ENCODE measurements around the gene FLOT2.
"Not testable (repeated sequence)": the region's sequence is repeated elsewhere in the genome, so short reads cannot be mapped to it uniquely, and the experiment has no call there.

Gene FLOT2

DNA sequence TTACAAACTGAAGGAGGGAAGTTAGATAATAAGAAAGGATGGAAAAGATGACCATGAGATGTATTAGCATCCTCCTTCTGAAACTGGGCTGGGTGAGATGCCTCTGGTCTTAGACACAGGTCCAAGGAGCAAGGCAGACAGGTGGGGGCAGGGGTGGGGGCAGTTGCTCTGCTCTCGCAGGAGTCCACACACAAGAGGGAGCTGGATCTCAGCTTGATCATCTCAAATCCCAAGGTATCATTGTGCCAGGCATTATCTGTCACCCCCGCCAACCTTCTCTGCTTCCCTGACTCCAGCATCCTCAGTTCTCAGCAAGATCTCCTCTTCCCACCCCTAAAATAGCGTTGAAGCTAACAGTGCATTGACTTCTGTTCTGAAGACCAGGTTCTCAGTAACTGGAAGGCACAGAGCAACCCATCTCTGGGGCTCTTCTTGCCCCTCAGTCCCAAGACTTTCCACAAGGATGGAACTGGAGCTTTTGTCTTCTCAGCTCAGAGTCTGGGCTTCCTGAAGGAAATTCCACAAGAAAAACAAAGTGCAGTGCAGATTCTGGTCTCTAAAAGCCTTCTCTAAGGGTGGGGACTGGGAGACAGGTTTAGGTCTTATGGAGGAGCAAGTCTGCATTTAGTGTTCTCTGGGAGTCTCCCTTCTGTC is 1.6 kb downstream of the FLOT2 start:
- no peak for DNase-seq (ENCODE audit: low read depth)

DNA sequence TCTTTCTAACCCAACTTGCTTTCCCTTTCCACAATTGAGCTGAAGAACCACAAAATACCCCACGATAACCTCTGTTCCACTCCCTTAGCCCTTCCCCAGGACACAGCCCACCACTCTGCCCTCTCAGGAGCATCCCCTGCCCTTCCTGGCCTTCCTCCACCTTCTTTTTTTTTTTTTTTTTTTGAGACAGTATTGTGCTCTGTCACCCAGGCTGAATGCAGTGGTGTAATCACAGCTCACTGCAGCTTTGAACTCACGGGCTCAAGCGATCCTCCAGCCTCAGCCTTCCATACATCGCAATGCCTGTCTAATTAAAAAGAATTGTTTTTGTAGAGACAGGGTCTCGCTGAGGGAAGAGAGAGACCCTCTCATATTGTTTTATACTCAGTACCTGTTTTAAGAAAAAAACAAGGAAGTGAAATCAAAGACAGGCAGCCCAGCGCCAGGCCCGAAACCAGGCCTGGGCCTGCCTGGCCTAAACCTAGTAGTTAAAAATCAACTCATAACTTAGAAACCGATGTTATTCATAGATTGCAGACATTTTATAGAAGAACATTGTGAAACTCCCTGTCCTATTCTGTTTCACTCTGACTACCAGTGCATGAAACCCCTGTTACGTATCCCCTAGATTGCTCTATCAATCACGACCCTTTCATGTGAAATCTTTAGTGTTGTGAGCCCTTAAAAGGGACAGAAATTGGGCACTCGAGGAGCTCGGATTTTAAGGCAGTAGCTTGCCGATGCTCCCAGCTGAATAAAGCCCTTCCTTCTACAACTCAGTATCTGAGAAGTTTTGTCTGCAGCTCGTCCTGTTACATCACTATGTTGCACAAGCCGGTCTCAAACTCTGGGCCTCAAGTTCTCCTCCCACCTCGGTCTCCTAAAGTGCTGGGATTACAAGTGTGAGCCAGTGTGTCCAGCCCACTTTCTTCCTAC is 4.0 kb downstream of the FLOT2 start:
- not testable (repeated sequence) for DNase-seq (ENCODE audit: low read depth)

DNA sequence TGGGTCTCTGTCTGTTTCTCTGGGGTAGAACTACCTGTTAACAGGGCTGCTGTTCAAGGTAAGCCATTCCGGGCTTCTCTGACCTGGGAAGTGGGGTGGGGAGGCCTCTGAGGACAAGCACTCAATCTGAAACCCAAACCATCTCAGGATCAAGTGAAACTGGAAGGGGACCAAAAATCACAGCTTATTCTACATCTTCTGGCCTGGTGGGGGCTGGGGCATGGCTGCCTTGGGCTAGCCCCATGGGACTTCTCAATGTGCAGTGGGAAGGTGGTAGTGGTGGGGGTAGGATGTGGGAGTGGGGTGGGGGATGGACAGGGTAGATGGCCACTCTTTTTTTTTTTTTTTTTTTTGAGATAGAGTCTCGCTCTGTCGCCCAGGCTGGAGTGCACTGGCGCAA is 5.5 kb downstream of the FLOT2 start:
- no peak for DNase-seq (ENCODE audit: low read depth)

DNA sequence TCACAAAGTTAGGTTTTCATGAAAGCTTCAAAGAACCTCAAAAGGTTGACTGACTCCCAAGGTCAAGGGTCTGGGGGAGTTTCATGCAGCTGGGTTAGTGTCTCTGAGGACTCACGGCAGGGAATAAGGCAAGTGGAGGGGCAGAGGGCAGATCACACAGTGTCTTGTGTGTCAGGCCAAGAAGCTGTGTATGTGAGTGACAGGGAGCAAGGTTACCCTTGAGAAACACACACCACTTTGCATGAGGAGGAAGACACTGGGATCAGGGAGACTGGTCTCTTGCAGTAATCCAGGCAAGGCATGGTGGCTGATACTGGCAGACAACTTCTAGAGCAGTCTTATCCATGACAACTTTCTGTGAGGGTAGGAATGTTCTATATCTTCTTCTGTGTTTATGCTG is 6.3 kb downstream of the FLOT2 start:
- no peak for DNase-seq (ENCODE audit: low read depth)

DNA sequence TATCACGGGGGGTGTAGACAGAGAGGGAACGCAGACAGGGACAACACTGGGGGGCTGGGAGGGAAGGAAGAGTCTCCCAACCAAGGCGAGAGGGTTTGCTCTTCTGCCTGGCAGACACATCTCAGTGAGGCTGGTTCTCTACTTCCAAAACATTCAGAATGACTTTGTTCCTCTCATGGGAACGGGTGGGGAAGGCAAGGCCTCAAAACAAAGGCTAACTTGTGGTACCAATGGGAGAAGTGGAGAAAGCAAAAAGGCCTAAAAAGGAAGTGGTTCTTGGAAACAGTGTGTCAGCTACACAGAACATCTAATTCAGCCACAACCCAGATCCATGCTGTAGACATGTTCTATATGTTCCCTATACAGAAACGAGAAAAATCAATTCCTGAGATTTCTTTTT is 7.5 kb downstream of the FLOT2 start:
- no peak for DNase-seq (ENCODE audit: low read depth)

DNA sequence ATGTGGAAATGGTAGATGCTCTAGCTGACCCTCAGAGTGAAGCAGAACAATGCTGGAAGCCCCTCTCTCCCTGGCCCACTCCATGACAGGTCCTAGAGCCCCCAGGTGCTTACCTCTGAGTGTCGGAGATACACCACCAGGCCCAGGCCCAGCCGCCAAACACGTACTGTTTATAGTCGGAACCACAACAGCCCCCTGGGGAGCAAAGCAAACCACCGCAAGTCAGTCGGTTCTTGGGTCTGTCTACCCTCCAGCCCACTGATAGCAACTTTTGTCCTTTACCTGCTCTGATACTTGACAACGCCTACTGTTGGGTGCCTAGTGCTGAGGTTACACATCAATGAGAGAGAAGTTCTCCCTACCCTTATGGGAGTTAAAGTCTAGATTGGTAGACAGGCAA is 8.7 kb downstream of the FLOT2 start:
- DNase-seq (ENCODE audit: low read depth), result no peak

DNA sequence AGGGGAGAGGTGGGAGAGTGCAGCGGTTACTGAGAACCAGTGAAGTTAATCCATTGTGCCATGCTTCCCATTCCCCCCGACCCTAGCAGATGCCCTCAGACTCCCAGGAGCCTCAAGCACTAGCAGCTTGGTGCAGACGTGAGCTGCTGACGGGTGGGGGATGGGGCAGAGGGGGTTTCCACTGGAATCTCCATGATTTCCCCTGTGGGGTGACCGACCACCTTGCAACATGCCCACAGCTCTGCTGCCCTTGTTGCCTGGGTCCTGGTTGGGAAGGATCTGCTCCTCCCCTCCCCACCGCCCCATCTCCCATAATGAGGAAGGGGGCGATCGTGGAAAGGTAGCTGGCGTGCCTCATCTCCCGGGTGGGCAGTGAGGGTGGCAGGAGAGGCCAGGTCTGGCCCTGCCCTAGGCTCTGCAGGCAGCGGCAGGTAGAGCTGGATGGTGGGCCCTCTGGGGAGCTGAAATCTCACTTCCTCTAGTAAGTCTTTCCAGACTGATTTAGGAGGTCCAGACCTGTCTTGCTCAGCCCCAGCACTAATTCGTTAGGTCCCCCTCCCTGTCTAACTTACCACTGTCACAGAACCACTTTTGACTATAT is 9.6 kb downstream of the FLOT2 start:
- no peak for DNase-seq (ENCODE audit: low read depth)

DNA sequence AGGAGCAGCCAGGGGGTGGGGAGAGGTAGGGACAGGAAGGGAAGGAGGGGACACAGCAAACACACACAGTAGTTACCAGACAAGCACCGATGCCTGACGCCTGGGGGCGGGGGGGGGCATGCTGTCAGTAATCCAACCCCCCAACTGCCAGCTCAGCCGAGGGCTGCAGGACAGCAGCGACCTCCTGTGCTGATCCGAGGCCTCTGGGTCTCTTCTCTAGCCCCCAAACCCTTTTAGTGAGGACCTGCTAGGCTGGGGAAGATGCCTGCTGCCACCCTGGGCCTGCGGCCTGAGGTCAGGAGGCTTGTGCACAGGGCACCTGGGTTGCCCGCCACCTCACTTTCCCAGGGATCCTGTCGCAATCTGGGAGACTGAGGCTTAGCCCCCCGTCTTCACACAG is 11.6 kb downstream of the FLOT2 start:
- no peak for DNase-seq (ENCODE audit: low read depth)

DNA sequence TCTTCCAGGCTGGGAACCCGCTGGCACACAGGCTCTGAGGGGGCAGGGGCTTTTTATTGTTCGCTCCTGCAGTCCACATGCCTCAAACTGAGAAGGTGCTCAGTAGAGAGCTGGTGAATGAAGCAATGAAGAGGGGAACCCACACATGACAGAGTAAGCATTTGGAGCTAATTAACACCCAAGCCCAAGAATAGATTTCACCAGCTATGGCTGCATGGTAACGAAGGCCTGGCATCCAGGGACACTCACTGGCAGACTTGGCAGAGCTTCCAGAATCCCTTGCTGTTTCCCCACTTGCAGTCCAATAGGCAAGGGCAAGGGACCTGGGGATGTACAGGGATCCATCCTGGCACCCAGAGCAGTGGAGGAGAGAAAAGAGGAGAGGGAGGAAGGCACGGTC is 12.2 kb downstream of the FLOT2 start:
- no peak for DNase-seq (ENCODE audit: low read depth)

DNA sequence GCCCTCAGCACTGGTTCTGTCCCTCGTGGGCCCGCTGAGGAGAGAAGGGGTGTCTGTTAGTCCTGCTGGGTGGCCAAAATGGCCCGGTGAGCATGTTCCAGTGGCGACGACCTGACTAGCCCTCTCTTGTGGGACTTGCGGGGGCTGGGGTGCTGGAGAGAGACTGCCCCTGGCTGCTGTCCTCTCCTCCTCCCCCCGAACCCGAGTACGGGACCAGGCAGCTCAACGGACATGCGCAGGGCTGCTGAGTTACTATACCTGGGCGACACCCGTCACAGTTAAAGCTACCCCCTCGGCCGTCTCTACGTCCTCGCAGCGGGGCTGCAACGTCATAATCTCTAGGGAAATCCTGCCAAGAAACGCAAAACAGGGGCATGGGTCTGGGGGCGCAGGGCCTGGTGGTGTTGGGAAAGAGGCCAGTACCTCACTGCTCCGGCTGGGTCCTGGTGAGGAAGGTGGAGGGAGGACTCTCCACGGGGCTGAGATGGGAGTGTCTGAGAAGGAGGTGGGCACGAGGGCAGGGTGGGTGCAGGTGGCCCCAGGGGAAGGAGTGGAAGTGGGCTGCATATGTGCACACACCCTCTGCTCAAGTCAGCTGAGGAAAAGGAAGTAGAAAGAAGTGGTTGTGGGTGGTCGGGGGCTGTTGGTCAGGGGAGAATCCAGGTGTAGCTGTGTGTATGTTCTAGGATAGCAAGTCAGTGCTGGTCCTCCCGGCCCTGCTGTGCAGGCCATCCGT is 13.4 kb downstream of the FLOT2 start:
- no peak for DNase-seq (ENCODE audit: low read depth)

DNA sequence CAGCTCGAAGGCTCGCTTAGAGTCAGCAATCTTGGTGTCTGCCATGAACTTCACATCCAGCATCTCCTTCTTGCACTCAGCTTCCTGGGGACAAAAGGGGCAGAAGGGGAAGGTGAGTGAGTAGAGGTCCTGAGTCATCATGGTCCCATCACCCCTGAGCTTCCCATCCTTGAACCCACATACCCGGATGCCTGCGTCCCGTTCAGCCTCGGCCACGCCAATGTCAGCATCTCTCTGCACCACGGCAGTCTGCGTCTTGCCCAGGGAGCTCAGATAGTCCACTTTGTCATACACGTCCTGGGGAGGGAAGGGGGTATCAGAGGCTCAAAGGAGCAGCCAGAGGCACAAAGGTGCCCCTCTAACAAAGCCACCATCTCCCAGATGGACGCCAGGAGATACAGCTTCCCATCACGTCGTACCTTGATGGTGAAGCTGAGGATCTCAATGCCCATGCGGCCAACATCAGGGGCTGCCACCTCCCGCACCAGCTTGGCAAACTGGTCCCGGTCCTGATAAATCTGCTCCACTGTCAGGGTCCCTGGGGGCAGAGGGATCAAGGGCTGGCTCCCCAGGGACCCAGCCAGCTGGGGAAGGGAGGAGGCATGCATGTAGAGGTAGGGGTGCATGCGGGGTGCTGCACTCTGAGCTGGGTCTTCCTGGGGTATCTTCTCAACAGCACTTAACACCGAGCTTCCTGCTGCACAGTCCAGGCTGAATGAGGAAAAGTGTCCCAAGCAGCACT is 15.2 kb downstream of the FLOT2 start:
- DNase-seq (ENCODE audit: low read depth), result no peak

DNA sequence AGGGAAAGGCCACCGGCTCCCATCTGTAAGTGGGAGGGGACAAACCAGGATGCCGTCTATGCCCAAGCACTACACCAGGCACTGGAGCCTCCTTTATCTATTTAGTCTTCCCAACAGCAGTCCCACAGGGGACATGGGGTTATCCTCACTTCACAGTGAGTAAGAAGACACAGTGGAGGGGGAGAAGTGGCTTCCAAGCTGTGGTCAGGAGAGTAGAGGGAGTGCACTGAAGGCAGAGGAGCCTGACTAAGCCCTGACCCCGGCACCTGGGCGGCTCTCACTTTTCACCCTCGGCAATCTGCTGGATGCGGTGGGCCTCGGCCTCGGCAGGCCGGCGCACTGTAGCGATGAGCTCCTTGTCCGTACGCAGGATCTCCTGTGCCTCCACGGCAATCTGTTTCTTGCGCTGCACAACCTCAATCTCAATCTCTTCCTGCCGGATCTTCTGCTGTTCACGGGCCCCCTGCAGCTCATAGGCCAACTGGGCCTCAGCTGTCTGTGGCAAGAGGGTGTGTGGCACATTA is 15.9 kb downstream of the FLOT2 start:
- no peak for DNase-seq (ENCODE audit: low read depth)

DNA sequence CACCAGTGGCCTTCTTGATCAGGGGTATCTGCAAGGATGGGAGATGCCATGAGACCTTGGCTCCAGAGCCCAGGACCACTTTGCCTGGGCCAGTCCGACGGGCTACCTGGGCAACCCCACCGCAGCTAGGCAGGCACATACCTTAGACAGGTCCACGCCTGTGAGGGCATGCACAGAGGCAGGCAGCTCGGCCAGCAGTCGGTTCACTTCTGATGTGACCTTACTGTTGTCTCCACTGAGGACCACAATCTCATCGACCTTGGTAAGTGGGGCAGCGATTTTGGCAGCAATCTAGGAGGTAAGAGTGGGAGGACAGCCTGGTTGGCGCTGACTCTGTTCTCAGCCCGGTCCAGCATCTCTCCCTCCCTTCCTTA is 17.0 kb downstream of the FLOT2 start:
- no peak for DNase-seq (ENCODE audit: low read depth)

DNA sequence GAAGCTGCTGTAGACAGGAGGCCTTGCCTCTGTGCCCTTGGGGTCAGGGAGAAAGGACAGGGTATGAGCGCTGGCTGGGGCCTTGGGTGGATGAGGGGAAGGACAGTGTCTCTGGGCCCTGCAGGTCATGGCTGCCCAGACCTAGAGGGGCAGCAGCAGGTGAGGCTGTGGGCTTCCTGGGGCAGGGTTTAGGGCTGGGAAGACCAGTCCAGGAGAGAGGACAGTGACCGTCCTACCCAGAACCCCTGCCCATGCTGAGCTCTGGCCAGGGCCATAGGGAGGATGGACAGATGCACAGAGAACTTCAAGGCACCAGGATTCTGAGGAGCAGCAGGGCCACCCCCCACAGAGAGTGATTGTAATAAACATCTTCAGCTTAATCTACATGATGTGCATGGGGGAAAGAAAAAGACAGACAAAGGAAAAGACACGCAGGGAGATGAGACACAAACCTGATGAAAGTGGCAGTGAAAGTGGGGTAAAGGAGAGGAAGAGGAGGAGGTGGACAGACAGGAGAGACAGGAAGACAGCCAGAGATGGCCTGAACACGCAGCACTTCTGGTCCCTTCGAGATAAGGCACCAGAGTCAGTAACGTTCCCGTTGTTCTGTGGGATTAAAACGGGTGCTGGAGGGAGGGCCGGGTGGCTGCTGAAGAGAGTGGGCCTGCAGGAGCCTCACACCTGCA is 17.5 kb downstream of the FLOT2 start:
- DNase-seq (ENCODE audit: low read depth), result no peak

DNA sequence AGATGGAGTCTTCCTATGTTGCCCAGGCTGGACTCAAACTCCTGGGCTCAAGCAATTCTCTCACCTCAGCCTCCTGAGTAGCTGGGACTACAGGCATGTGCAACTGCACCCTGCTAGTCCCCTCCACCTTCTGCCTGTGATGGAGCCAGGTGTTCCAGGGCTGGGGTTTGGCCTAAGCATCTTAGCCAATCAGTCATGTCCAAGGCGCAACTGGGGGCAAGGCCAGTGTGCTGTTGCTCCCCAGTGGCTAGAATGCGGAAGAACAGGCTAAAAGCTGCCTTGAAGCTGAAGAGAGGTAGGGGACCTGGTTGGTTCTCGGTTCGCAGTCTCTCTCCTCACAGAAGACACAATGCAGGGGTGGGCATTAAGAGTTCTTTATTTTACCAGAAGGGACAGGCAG is 18.6 kb downstream of the FLOT2 start:
- DNase-seq (ENCODE audit: low read depth), result no peak

DNA sequence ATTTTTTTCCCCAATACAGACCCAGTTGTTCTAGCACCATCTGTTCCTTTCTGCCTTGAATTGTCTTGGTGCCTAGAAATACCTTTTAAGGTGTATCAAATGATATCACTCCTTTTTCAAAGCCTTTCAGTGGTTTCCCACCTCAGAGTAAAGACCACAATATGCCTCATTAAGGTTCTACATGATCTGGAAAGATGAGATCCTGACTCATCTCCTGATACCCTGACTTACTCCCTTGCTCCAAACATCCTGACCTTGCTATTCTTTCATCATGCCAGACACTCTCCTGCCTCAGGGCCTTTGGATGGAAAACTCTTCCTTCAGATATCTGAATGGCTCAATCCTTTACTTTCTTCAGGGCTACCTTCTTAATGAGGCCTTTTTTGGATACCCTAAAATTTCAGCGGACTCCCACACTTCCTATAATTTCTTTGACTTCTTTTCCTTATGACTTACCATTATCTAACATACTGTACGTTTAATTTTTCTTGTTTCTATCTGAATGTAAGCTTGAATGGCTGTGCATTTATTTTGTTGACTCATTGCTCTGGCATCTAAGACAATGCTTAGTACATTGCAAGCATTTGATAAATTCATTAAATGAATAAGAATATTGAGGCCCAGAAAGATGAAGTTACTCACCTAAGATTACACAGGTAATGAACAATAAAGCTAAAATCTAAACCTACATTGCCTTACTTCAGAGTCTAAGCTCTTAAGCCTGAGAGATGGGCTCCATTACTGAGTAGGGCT is 19.2 kb downstream of the FLOT2 start:
- no peak for DNase-seq (ENCODE audit: low read depth)

DNA sequence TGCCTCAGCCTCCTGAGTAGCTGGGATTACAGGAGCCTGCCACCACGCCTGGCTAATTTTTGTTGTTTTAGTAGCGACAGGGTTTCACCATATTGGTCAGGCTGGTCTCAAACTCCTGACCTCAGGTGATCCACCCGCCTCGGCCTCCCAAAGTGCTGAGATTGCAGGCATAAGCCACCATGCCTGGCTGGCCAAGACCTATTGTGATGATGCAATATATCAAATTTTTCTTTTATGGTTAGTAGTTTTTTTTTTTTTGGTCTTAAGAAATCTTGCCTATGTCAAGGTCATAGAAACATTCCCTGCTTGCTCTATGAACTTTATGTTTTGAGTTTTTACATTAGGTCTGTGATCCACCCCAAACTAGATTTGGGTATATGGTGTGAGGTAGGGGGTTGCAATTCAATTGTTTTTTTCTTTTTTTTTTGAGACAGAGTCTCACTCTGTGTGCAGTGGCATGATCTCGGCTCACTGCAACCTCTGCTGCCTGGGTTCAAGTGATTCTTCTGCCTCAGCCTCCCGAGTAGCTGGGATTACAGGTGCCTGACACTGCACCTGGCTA is 20.3 kb downstream of the FLOT2 start:
- DNase-seq (ENCODE audit: low read depth), result not testable (repeated sequence)

DNA sequence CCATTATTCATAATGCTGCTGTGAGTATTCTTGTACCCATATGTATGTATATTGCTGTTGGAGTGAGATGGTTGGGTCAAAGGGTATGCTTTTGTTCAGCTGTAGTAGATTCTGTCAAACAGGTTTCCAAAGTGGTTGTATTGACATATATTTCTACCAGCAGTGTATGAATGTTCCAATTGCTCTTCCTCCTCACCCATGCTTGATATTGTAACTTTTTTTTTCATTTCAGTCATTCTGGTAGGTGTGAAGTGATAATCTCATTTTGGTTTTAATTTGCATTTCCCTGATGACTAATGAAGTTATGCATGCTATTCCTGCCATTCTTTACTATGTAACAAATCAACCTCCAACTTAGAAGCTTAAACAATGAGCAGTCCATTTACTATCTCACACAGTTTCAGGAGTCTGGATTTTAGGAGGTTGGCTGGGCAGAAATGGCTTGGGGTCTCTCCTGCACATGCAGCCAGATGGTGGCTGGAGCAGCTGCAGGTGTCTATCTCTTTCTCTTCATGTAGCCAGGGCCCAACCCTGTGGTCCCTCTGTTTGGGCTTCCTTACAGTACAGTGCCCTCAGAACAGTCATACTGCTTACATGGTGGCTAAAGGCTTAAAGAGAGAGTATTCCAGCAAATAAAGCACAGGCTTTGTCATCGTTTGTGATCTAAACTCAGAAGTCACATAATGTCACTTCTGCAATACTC is 21.5 kb downstream of the FLOT2 start:
- no peak for DNase-seq (ENCODE audit: low read depth)

DNA sequence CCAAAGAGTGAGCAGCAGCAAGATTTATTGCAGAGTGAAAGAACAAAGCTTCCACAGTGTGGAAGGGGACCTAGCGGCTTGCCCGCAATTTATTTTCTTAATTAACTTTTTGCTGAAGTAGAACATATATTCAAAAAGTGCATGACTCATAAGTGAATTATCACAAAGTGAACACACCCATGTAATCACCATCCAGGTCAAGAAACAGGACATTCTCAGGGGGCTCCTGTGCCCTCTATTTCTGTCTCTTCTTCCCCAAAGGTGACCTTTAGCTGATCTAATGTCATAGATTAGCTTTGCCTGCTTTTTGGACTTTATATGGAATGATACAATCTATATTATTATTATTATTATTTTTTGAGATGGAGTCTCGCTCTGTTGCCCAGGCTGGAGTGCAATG is 22.8 kb downstream of the FLOT2 start:
- DNase-seq (ENCODE audit: low read depth), result no peak
